LNCaP clone FGC (cell line): ENCODE measurements around the gene GADL1.

ENCODE experiments used
- DNase-seq: peaks from one replicate; pipeline ENCODE4 v3.0.0-alpha.2; 2011; ENCODE audit warnings: low read depth
- H3K4me3 ChIP-seq: 2 replicates; pipeline ENCODE4 v1.5.1; 2011; ENCODE audit warnings: mild to moderate bottlenecking, low read depth, low read length, control low read depth
- TF ChIP-seq, protein P1 (sequence below): IDR thresholded peaks from 2 replicates; pipeline ENCODE4 v1.5.1; 2012; ENCODE audit warnings: mild to moderate bottlenecking; ENCODE audit not compliant: control insufficient read depth, insufficient read depth; ENCODE audit errors: extremely low read depth

GADL1 gene

DNA sequence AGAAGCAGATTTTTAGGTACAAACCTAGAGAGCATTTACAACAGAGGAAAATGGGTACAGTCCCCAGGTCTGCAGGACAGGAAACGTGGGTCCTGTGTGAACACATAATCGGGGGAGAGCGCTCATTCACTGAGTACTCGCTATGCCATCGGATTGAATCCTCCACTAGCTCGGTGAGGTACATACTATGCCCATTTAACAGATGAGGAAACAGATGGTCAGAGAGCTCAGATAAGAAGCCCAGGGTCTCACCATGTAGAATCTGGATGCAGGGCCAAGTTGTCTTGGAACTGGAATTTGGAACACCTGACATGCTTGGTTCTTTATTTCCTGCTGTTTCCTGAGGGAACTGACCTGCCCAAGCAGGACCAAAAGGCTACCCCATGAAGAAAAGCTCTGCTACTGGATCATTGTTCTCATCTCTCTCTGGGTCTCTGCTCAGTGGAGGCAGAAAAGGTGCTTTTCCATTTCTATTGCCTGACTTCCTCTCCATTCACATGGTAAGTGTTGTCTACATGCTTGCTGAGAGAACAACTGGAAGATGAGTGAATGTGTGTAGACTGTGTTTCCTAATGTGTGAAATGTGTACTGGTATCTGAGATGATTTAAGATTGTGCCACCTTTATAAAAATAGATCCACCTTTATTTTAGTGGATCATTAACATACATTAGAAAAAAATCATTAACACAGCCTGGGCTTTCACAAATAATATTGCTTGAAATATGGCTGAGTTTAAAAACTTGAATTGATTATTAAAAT is 199.0 kb downstream of the GADL1 start:
- no peak overlapping the region for H3K4me3 ChIP-seq
- DNase-seq: no peak
- TF ChIP-seq, protein P1, sequence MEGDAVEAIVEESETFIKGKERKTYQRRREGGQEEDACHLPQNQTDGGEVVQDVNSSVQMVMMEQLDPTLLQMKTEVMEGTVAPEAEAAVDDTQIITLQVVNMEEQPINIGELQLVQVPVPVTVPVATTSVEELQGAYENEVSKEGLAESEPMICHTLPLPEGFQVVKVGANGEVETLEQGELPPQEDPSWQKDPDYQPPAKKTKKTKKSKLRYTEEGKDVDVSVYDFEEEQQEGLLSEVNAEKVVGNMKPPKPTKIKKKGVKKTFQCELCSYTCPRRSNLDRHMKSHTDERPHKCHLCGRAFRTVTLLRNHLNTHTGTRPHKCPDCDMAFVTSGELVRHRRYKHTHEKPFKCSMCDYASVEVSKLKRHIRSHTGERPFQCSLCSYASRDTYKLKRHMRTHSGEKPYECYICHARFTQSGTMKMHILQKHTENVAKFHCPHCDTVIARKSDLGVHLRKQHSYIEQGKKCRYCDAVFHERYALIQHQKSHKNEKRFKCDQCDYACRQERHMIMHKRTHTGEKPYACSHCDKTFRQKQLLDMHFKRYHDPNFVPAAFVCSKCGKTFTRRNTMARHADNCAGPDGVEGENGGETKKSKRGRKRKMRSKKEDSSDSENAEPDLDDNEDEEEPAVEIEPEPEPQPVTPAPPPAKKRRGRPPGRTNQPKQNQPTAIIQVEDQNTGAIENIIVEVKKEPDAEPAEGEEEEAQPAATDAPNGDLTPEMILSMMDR: no peak

DNA sequence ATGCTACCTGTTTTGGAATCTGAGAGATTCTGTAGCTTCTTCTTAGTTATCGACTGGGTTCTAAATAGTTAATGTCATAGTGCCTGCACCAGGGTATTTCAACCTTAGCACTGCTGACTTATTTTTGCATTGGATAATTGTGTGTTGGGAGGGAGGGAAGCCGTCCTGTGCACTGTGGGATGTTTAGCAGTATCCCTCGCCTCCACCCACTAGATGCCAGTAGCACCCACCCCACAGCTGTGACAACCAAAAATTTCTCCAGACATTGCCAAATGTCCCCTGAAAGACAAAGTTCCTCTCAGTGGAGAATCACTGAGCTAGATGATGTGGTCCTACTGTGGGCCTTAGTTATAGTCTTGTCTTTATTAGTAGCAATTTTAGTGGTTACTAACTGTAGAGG is 199.8 kb downstream of the GADL1 start:
- TF ChIP-seq, protein P1: no peak
- no peak for DNase-seq
- no peak overlapping the region for H3K4me3 ChIP-seq

DNA sequence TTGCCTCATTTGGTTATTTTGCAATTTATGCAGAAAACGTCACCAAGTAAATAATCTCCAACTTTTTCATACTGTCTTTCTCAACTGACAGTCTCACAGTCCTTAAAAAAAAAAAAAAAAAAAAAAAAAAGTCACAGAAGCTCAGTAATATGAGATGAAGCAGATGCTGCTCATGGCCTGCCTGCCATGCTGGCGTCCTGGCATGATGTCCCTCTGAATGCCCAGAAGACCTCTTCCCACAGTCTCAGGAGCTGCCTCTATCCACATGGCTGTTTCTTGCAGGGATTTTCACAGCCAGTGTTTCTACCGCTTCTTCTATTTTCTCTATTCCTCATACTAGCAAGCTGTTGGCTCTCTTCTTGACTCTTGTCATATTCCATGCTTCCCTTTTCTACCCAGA is 200.3 kb downstream of the GADL1 start:
- no peak overlapping the region for H3K4me3 ChIP-seq
- DNase-seq: no peak
- TF ChIP-seq, protein P1: no peak

DNA sequence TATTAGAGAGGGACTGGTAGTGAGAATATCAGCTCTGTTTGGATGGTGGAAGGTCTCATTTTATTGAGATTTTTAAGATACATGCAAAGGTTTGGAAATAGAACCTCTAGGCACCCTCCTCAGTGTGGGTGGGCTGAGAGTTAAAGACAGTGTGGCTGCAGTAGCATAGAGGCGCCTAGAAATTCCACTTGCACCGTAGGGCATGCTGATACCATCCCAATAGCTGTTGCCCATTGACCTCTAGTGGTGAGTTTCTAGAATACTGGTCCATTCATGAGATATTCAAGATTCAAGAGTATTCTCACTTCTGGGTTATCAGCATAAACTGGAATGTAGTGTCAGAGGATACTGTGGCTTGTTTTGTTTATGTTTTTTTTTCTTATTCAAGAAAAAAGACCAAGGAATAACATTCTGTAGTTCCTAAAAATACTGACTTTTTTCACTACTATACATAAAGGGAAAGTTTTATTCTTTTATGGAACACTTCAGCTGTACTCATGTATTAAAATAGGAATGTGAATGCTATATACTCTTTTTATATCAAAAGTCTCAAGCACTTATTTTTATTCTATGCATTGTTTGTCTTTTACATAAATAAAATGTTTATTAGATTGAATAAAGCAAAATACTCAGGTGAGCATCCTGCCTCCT is 200.9 kb downstream of the GADL1 start:
- peak; percentile 49 for DNase-seq
- TF ChIP-seq, protein P1: peak; percentile 85
- no peak overlapping the region for H3K4me3 ChIP-seq

DNA sequence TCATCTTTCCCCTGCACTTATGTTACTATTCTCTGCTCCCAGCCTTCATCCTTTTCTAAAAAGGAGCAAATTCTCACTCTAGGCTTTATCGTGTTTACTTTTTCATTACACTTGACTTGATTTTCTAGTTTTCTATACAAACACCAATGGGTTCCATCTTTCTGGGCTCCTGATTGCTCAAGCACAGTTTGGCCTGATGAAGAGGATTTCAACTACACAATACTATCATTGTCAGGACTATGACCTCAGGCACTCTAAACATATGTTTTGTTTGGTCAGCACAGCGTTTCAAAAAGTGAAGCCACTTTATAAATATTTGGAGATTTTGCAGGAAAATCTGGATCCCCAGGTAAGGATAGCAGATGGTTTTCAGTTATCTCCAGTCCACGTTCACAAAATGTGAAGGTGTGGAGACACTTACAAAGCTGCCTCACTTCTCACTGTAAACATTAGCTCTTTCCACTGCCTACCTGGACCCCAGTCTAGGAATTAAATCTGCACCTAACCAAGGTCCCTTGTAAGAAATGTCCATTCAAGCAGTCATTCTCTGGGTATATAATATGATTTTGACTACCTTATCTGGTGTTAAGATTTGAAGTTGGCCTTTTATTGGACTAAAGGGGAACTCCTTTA is 201.8 kb downstream of the GADL1 start:
- DNase-seq: peak; percentile 13
- no peak overlapping the region for H3K4me3 ChIP-seq
- TF ChIP-seq, protein P1: no peak

DNA sequence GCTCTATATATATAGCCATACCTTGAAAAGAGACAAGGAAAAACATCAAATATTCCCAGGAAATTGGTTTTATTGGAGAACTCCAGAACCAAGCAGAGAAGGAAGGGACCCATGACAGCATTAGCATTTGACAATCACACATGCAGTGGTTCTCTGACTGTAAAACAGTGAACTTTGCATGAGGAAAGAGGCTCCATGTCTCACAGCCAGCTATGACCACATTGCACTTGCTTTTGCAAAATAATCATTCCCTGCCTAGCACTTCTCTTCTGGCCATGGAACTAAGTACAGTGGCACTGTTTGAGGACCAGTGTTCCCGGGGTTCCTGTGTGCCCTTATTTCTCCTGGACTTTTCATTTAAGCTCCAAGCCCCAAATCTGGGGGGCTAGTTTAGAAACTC is 202.5 kb downstream of the GADL1 start:
- DNase-seq: no peak
- TF ChIP-seq, protein P1: no peak
- H3K4me3 ChIP-seq: no peak overlapping the region
